ENCODE results near the gene TNNI3K. TPM values are rescaled to one million over a fixed set of nuclear protein-coding genes. Genes with fewer than 3 reads are reported as not detected.

TNNI3K gene
- total RNA-seq, 1 donor from 2014 or later: not detected

DNA sequence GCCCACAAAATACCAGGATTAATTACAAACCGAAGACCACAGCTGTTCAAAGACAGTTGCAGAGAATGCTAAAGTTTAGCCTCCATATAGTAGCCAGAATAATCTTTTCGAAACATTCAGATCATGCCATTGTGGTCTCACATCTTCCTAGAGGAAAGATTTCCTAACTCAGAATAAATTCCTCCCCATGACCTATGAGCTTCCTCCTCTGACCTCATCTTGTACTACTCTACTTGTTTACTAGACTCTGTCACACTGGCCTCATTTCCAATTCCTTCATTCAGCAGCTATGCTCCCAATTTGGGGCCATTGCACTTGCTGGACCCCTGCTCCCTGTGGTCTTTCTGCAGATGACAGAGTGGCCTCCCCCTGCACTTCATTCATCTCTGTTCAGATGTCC lies 349.0 kb downstream of the TNNI3K start:
- DNase-seq (ENCODE audit: extremely low spot score, unreplicated experiment): no peak
- TF ChIP-seq, protein P1, sequence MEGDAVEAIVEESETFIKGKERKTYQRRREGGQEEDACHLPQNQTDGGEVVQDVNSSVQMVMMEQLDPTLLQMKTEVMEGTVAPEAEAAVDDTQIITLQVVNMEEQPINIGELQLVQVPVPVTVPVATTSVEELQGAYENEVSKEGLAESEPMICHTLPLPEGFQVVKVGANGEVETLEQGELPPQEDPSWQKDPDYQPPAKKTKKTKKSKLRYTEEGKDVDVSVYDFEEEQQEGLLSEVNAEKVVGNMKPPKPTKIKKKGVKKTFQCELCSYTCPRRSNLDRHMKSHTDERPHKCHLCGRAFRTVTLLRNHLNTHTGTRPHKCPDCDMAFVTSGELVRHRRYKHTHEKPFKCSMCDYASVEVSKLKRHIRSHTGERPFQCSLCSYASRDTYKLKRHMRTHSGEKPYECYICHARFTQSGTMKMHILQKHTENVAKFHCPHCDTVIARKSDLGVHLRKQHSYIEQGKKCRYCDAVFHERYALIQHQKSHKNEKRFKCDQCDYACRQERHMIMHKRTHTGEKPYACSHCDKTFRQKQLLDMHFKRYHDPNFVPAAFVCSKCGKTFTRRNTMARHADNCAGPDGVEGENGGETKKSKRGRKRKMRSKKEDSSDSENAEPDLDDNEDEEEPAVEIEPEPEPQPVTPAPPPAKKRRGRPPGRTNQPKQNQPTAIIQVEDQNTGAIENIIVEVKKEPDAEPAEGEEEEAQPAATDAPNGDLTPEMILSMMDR (IDR thresholded peaks at IDR 0.05): no peak
- no peaks in the 10 kb centered on the region for H3K9me3 Mint-ChIP-seq (ENCODE audit: unreplicated experiment)
- H3K4me1 Mint-ChIP-seq (ENCODE audit: unreplicated experiment): no peaks in the 10 kb centered on the region
- H3K4me3 Mint-ChIP-seq (ENCODE audit: unreplicated experiment): no peak overlapping the region
- H3K27me3 Mint-ChIP-seq (ENCODE audit: unreplicated experiment): peaks cover 3% of the 10 kb centered on the region
- no peak overlapping the region for H3K27ac Mint-ChIP-seq (ENCODE audit: unreplicated experiment)
- H3K36me3 Mint-ChIP-seq (ENCODE audit: unreplicated experiment): no peaks in the 10 kb centered on the region

DNA sequence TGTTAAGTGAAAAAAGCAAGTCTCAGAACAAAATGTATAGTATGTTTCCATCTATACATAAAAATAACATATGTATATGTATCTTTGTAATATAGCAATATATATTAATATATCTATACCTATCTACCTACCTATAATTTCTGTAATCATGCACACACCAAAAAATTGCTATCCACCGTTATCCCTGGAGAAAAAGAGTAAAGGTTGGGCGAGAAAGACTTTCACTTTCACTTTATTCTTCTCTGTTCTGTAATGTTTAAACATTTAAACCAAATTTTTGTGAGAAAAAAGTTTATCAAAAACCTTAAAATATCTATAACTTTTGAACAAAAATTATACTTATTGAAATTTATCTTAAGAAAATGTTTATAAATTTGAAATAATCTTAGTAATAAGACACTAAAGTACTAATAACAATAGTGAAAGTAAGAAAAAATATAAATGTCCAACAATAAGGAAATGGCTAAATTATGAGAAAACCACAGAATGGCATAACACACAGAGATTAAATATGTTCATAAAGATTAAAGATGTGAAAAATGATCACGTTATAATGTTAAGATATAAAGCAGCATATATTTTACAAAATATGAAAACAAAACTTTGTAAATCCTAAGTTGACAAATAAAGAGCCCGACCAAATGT lies 351.2 kb downstream of the TNNI3K start:
- Mint-ChIP-seq H3K27ac (ENCODE audit: unreplicated experiment) (no peak overlapping the region), H3K27me3 (ENCODE audit: unreplicated experiment) (peaks cover 3% of the 10 kb centered on the region), H3K36me3 (ENCODE audit: unreplicated experiment) (no peaks in the 10 kb centered on the region), H3K4me1 (ENCODE audit: unreplicated experiment) (no peaks in the 10 kb centered on the region), H3K4me3 (ENCODE audit: unreplicated experiment) (no peak overlapping the region), H3K9me3 (ENCODE audit: unreplicated experiment) (no peaks in the 10 kb centered on the region)
- DNase-seq (ENCODE audit: extremely low spot score, unreplicated experiment): no peak
- TF ChIP-seq, protein P1 (IDR thresholded peaks at IDR 0.05): no peak

- Mint-ChIP-seq H3K36me3 (ENCODE audit: unreplicated experiment) (no peaks in the 10 kb centered on the region), H3K9me3 (ENCODE audit: unreplicated experiment) (no peaks in the 10 kb centered on the region), H3K4me1 (ENCODE audit: unreplicated experiment) (no peaks in the 10 kb centered on the region), H3K27ac (ENCODE audit: unreplicated experiment) (no peak overlapping the region), H3K27me3 (ENCODE audit: unreplicated experiment) (peaks cover 3% of the 10 kb centered on the region), H3K4me3 (ENCODE audit: unreplicated experiment) (no peak overlapping the region)
- TF ChIP-seq, protein P1 (IDR thresholded peaks at IDR 0.05): no peak
- DNase-seq (ENCODE audit: extremely low spot score, unreplicated experiment): no peak
Observed at GRCh38 chr1:74587888-74588287, 352.7 kb downstream of the TNNI3K start.

GRCh38 chr1:74590288-74590687 lies 355.1 kb downstream of the TNNI3K start:
- no peaks in the 10 kb centered on the region for H3K9me3 Mint-ChIP-seq (ENCODE audit: unreplicated experiment)
- no peaks in the 10 kb centered on the region for H3K27me3 Mint-ChIP-seq (ENCODE audit: unreplicated experiment)
- TF ChIP-seq, protein P1 (IDR thresholded peaks at IDR 0.05): no peak
- no peaks in the 10 kb centered on the region for H3K36me3 Mint-ChIP-seq (ENCODE audit: unreplicated experiment)
- H3K4me1 Mint-ChIP-seq (ENCODE audit: unreplicated experiment): no peaks in the 10 kb centered on the region
- DNase-seq (ENCODE audit: extremely low spot score, unreplicated experiment): no peak
- H3K4me3 Mint-ChIP-seq (ENCODE audit: unreplicated experiment): no peak overlapping the region
- H3K27ac Mint-ChIP-seq (ENCODE audit: unreplicated experiment): no peak overlapping the region

DNA sequence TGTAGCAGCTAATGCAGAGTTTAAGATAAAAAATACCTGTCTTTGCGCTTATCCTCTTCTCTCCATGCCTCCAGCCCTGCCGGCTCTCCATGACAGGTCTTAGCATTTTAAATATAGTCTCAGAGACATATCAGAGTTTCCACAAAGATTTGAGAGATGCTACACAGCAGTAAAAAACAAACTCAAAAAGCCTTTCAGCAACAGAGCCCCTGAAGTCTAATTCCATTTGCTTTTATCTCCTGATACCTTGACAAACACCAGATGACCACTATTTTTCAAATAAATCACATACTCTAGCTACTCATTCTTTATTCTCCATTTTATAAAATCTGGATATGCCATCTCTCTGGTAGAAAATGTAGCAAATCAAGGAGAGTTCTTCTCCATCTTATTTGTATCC lies 356.8 kb downstream of the TNNI3K start:
- no peak overlapping the region for H3K27ac Mint-ChIP-seq (ENCODE audit: unreplicated experiment)
- TF ChIP-seq, protein P1 (IDR thresholded peaks at IDR 0.05): no peak
- no peak overlapping the region for H3K4me3 Mint-ChIP-seq (ENCODE audit: unreplicated experiment)
- no peaks in the 10 kb centered on the region for H3K36me3 Mint-ChIP-seq (ENCODE audit: unreplicated experiment)
- no peaks in the 10 kb centered on the region for H3K4me1 Mint-ChIP-seq (ENCODE audit: unreplicated experiment)
- no peak for DNase-seq (ENCODE audit: extremely low spot score, unreplicated experiment)
- H3K27me3 Mint-ChIP-seq (ENCODE audit: unreplicated experiment): no peaks in the 10 kb centered on the region
- no peaks in the 10 kb centered on the region for H3K9me3 Mint-ChIP-seq (ENCODE audit: unreplicated experiment)

Measured in osteocyte (in vitro differentiated cells).